Activated CD4-positive, alpha-beta memory T cell treated with anti-CD3 and anti-CD28 coated beads for 36 hours (primary cell): ENCODE data around the gene SLC16A12. TPM values are rescaled to one million over a fixed set of nuclear protein-coding genes. Genes with fewer than 3 reads are reported as not detected.

Experiments
- CTCF ChIA-PET: fragments of 350-600 bp; sonication (Branson Sonifier 250); formaldehyde crosslinking; loops from one replicate; lab custom pipeline; 2021; ENCODE audit warnings: antibody characterized with exemption, inconsistent platforms; lab: Charles Lee
- POLR2A ChIA-PET: fragments of 350-600 bp; sonication (Branson Sonifier 250); formaldehyde crosslinking; loops from one replicate; lab custom pipeline; 2021; ENCODE audit warnings: antibody characterized with exemption; lab: Charles Lee
- DNase-seq: peaks from one replicate; pipeline ENCODE4 v3.0.0-alpha.2; 2020
- H3K27ac Mint-ChIP-seq: one replicate; pipeline ENCODE4 v1.8.0; 2021; ENCODE audit warnings: mixed read lengths
- H3K27me3 Mint-ChIP-seq: one replicate; pipeline ENCODE4 v1.8.0; 2021; ENCODE audit warnings: mixed read lengths
- H3K36me3 Mint-ChIP-seq: one replicate; pipeline ENCODE4 v1.8.0; 2021; ENCODE audit warnings: mixed read lengths
- H3K4me1 Mint-ChIP-seq: one replicate; pipeline ENCODE4 v1.8.0; 2021; ENCODE audit warnings: low read depth, mixed read lengths
- H3K4me3 Mint-ChIP-seq: one replicate; pipeline ENCODE4 v1.8.0; 2021; ENCODE audit warnings: mild to moderate bottlenecking, mixed read lengths
- H3K9me3 Mint-ChIP-seq: one replicate; pipeline ENCODE4 v1.8.0; 2021; ENCODE audit warnings: mixed read lengths
- intact Hi-C: fragments of 100-400 bp; cut with micrococcal nuclease; formaldehyde crosslinking; loops from one replicate; pipeline ENCODE4 v1.15.1; 2023
- total RNA-seq, 2 experiments: library from RNA; stranded (reverse); gene quantifications; one replicate each; pipeline ENCODE4 v1.2.3, GENCODE V29; 2021

SLC16A12 gene
- total RNA-seq, 2 experiments from 2014 or later = not detected

- CTCF ChIA-PET = no interaction called here
Measured at GRCh38 chr10:89503151-89503550, 32.2 kb downstream of the SLC16A12 start.

DNA sequence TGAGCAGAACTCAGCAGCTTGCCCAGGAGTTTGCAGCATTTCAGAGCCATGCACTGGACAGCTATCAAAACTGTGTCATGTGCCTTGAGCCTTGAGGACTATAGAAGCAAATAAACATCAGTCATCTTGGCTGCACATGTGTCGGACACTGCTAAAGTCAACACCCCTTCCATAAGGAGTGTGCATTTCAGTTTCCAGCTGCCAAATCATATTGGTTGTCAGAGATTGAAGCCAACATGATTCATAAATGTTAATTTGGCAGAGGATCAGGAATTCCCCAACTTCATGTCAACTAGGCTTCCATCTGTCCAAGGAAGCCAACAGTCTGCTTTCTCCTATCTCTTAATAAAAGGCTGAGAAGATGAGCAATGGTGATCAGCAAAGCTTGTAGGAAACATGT lies 32.8 kb downstream of the SLC16A12 start:
- Mint-ChIP-seq H3K27ac (no peak overlapping the region), H3K27me3 (peaks cover 4% of the 10 kb centered on the region), H3K9me3 (no peaks in the 10 kb centered on the region), H3K4me1 (peaks cover 12% of the 10 kb centered on the region), H3K36me3 (no peaks in the 10 kb centered on the region), H3K4me3 (no peak overlapping the region)
- DNase-seq = no peak
- ChIA-PET POLR2A (no interaction called here), CTCF (no interaction called here)
- intact Hi-C loops = no loop called here

More at GRCh38 chr10:89503151-89503550, 32.2 kb downstream of the SLC16A12 start:
- intact Hi-C loops = no loop called here
- Mint-ChIP-seq H3K4me1 (peaks cover 12% of the 10 kb centered on the region), H3K27me3 (peaks cover 4% of the 10 kb centered on the region), H3K27ac (no peak overlapping the region), H3K9me3 (no peaks in the 10 kb centered on the region), H3K4me3 (no peak overlapping the region), H3K36me3 (no peaks in the 10 kb centered on the region)
- no peak for DNase-seq
- POLR2A ChIA-PET = no interaction called here

- CTCF ChIA-PET = no interaction called here
- Mint-ChIP-seq H3K27ac (no peak overlapping the region), H3K27me3 (peaks cover 7% of the 10 kb centered on the region), H3K4me3 (no peak overlapping the region), H3K9me3 (no peaks in the 10 kb centered on the region), H3K4me1 (no peaks in the 10 kb centered on the region), H3K36me3 (no peaks in the 10 kb centered on the region)
- no peak for DNase-seq
- POLR2A ChIA-PET = no interaction called here
- intact Hi-C loops = no loop called here
Measured at GRCh38 chr10:89494575-89494974, 40.8 kb downstream of the SLC16A12 start.

DNA sequence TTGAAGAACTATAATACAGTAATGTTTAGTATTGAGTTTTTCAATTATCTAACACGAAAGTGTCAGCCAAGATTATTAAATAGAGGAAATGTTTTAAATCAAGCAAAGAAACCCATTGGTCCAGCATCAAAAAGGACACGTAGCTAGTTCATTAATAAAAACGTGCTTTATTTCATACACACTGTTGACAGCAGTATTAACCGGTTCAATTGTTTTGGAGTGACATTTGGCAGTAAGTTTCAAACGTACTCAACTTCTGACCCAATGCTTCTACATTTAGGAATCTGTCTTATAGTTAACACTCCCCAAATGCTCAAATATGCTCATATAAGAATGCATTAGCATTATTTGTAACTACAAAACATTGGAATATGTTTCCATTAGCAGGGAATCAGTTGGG lies 41.3 kb downstream of the SLC16A12 start:
- Mint-ChIP-seq H3K4me1 (no peaks in the 10 kb centered on the region), H3K9me3 (no peaks in the 10 kb centered on the region), H3K27me3 (peaks cover 7% of the 10 kb centered on the region), H3K27ac (no peak overlapping the region), H3K4me3 (no peak overlapping the region), H3K36me3 (no peaks in the 10 kb centered on the region)
- POLR2A ChIA-PET = no interaction called here
- intact Hi-C loops = no loop called here
- CTCF ChIA-PET = no interaction called here
- no peak for DNase-seq

GRCh38 chr10:89491932-89492331 lies 43.5 kb downstream of the SLC16A12 start:
- Mint-ChIP-seq H3K4me1 (no peaks in the 10 kb centered on the region), H3K27me3 (peaks cover 7% of the 10 kb centered on the region), H3K9me3 (no peaks in the 10 kb centered on the region), H3K27ac (no peak overlapping the region), H3K4me3 (no peak overlapping the region), H3K36me3 (no peaks in the 10 kb centered on the region)
- POLR2A ChIA-PET = no interaction called here
- intact Hi-C loops = no loop called here
- DNase-seq = no peak
- CTCF ChIA-PET = no interaction called here

GRCh38 chr10:89490596-89491335 lies 44.6 kb downstream of the SLC16A12 start:
- H3K36me3 Mint-ChIP-seq = no peaks in the 10 kb centered on the region
- no peaks in the 10 kb centered on the region for H3K9me3 Mint-ChIP-seq
- no peak overlapping the region for H3K27ac Mint-ChIP-seq
- DNase-seq = no peak
- intact Hi-C loops = no loop called here
- peaks cover 6% of the 10 kb centered on the region for H3K27me3 Mint-ChIP-seq
- CTCF ChIA-PET = interaction anchor here (0.6 to 0.8 kb wide), 2 partner anchors 71 to 121 kb away, joined by 3 to 5 read pairs; no protein-coding TSS in a partner anchor
- H3K4me3 Mint-ChIP-seq = no peak overlapping the region
- POLR2A ChIA-PET = no interaction called here
- no peaks in the 10 kb centered on the region for H3K4me1 Mint-ChIP-seq

DNA sequence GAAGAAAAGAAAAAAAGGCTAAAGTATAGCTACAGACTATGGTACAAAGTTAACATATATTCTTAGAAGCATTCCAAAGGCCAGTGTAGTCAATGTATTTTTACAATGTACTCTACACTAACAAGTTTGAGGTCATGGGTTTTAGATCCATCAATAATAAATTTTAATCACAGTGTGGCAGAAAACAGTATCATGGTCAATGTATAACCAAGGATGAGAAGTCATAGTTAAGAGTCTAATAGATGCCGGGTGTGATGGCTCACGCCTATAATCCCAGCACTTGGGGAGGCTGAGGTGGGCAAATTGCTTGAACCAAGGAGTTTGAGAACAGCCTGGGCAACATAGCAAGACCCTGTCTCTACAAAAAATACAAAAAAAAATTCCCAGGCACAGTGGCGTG lies 53.1 kb downstream of the SLC16A12 start:
- Mint-ChIP-seq H3K27me3 (peaks cover 12% of the 10 kb centered on the region), H3K4me3 (no peak overlapping the region), H3K36me3 (no peaks in the 10 kb centered on the region), H3K4me1 (no peaks in the 10 kb centered on the region), H3K27ac (no peak overlapping the region), H3K9me3 (no peaks in the 10 kb centered on the region)
- DNase-seq = no peak
- intact Hi-C loops = no loop called here
- POLR2A ChIA-PET = no interaction called here
- CTCF ChIA-PET = no interaction called here

GRCh38 chr10:89481662-89482061 lies 53.7 kb downstream of the SLC16A12 start:
- ChIA-PET CTCF (no interaction called here), POLR2A (no interaction called here)
- H3K4me1 Mint-ChIP-seq = no peaks in the 10 kb centered on the region
- H3K36me3 Mint-ChIP-seq = no peaks in the 10 kb centered on the region
- H3K4me3 Mint-ChIP-seq = no peak overlapping the region
- no peak overlapping the region for H3K27ac Mint-ChIP-seq
- peaks cover 12% of the 10 kb centered on the region for H3K27me3 Mint-ChIP-seq
- intact Hi-C loops = no loop called here
- no peaks in the 10 kb centered on the region for H3K9me3 Mint-ChIP-seq
- no peak for DNase-seq

DNA sequence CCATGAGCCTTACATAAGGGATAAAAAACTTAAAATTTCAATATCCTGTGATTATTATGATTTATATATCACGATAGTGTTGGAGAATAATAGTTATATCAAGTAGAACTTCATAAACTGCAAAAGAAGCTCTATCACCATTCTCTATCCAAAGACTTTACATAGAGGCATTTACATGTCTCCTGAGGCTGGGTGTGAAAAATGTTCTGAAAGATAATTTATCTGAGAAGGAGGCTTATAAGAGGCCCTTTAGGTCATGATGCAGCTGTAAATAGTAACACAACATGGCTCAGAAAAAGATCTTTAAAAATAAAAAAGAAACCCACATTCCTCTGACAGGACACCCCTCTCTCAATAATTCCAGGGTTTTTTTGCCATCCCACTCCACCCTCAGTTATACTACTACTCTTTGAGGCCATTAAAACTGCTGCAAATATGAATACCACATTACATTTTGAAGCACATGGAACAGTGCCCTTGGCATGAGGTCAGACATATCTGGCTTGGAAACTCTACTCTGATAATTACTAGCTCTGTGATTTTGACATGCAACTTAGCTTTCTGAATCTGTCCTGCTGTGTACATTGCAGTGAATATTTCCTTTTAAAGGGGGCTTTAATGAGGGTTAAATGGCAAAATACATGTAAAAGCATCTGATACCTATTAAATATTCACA lies 55.5 kb downstream of the SLC16A12 start:
- Mint-ChIP-seq H3K4me3 (no peak overlapping the region), H3K36me3 (no peaks in the 10 kb centered on the region), H3K4me1 (no peaks in the 10 kb centered on the region), H3K27me3 (peaks cover 7% of the 10 kb centered on the region), H3K27ac (no peak overlapping the region), H3K9me3 (no peaks in the 10 kb centered on the region)
- intact Hi-C loops = no loop called here
- POLR2A ChIA-PET = no interaction called here
- CTCF ChIA-PET = no interaction called here
- DNase-seq = no peak

- H3K27ac Mint-ChIP-seq = no peak overlapping the region
- intact Hi-C loops = no loop called here
- H3K9me3 Mint-ChIP-seq = no peaks in the 10 kb centered on the region
- no peak for DNase-seq
- ChIA-PET POLR2A (no interaction called here), CTCF (no interaction called here)
- no peaks in the 10 kb centered on the region for H3K4me1 Mint-ChIP-seq
- no peak overlapping the region for H3K4me3 Mint-ChIP-seq
- H3K36me3 Mint-ChIP-seq = no peaks in the 10 kb centered on the region
- peaks cover 7% of the 10 kb centered on the region for H3K27me3 Mint-ChIP-seq
Measured at GRCh38 chr10:89478739-89479654, 56.4 kb downstream of the SLC16A12 start.

DNA sequence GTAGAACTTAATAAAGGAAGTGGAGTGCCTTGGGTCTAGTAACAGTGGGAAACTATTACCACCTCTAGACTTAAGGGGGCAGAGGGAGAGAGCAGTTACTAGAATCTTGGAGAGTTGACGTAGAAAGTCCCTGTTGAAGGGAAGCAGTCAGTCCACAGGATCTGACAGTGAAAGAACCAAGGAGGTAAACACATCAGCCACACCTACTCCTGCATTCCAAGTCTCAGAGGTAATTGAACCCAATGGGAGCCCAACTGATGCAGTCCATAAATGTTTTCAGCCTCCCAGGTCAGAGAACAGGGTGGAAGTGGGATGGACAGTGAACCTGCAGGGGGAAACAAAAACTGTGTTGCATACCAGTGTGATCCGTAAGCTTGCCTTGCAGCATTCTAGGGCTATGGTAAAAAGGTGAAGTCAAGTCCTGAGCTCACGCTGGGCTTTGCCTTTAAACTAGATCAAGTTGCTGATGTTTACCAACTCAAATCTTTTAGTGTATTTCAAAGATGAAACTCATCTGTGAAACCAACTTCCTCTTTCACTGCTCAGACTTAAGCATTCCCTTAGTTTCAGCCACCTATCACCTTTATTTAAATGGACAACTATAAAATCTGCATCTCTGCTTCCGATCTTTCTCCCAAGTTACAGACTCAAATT lies 57.2 kb downstream of the SLC16A12 start:
- CTCF ChIA-PET = no interaction called here
- intact Hi-C loops = no loop called here
- Mint-ChIP-seq H3K27me3 (peaks cover 5% of the 10 kb centered on the region), H3K27ac (no peak overlapping the region), H3K4me1 (no peaks in the 10 kb centered on the region), H3K36me3 (no peaks in the 10 kb centered on the region), H3K9me3 (no peaks in the 10 kb centered on the region), H3K4me3 (no peak overlapping the region)
- DNase-seq = no peak
- POLR2A ChIA-PET = no interaction called here

- H3K36me3 Mint-ChIP-seq = no peaks in the 10 kb centered on the region
- ChIA-PET POLR2A (no interaction called here), CTCF (no interaction called here)
- DNase-seq = no peak
- H3K4me3 Mint-ChIP-seq = no peak overlapping the region
- H3K9me3 Mint-ChIP-seq = no peaks in the 10 kb centered on the region
- H3K27me3 Mint-ChIP-seq = peaks cover 4% of the 10 kb centered on the region
- no peak overlapping the region for H3K27ac Mint-ChIP-seq
- intact Hi-C loops = no loop called here
- no peaks in the 10 kb centered on the region for H3K4me1 Mint-ChIP-seq
Measured at GRCh38 chr10:89476150-89476549, 59.2 kb downstream of the SLC16A12 start.
